Stomach smooth muscle (tissue), 2 donors: ENCODE results near the gene KRT73.

Source experiments
- H3K27ac ChIP-seq: one replicate; pipeline ENCODE4 v1.7.0; 2013; ENCODE audit warnings: mild to moderate bottlenecking, low read length, inconsistent platforms
- H3K27me3 ChIP-seq, 2 donors: one replicate each; pipeline ENCODE4 v1.7.0; 2013; ENCODE audit warnings: low read length in 2 of 2; ENCODE audit not compliant: insufficient read depth in 2 of 2, control insufficient read depth in 1 of 2
- H3K36me3 ChIP-seq, 2 donors: one replicate each; pipeline ENCODE4 v1.7.0; 2013; ENCODE audit warnings: low read length in 2 of 2; ENCODE audit not compliant: control insufficient read depth in 2 of 2, insufficient read depth in 2 of 2
- H3K4me1 ChIP-seq: one replicate; pipeline ENCODE4 v1.7.0; 2013; ENCODE audit warnings: low read length; ENCODE audit not compliant: control insufficient read depth, insufficient read depth
- H3K4me3 ChIP-seq, 2 donors: one replicate each; pipeline ENCODE4 v1.7.0; 2013; ENCODE audit warnings: low read length in 2 of 2
- H3K9ac ChIP-seq, 2 donors: one replicate each; pipeline ENCODE4 v1.7.0; 2013; ENCODE audit warnings: low read length in 2 of 2, mild to moderate bottlenecking in 1 of 2
- H3K9me3 ChIP-seq, 2 donors: one replicate each; pipeline ENCODE4 v1.7.0; 2013; ENCODE audit warnings: low read length in 2 of 2; ENCODE audit not compliant: control insufficient read depth in 2 of 2
- donor health status: healthy.
- donor health status: Pancreatic carcinoma.

KRT73 gene

GRCh38 chr12:52618866-52619265 lies 507 bp upstream of the KRT73 start:
- peaks cover 6 to 7% of the 10 kb centered on the region in 2 donors for H3K27me3 ChIP-seq
- H3K4me3 ChIP-seq = no peak overlapping the region
- no peaks in the 10 kb centered on the region for H3K36me3 ChIP-seq
- H3K27ac ChIP-seq = no peak overlapping the region
- H3K4me1 ChIP-seq = no peaks in the 10 kb centered on the region
- H3K9ac ChIP-seq = no peak overlapping the region
- H3K9me3 ChIP-seq = no peaks in the 10 kb centered on the region

GRCh38 chr12:52617403-52617785 lies 965 bp downstream of the KRT73 start:
- H3K4me1 ChIP-seq = no peaks in the 10 kb centered on the region
- no peaks in the 10 kb centered on the region for H3K9me3 ChIP-seq
- H3K27me3 ChIP-seq = peaks cover 10 to 11% of the 10 kb centered on the region in 2 donors
- H3K4me3 ChIP-seq = no peak overlapping the region
- H3K27ac ChIP-seq = no peak overlapping the region
- no peaks in the 10 kb centered on the region for H3K36me3 ChIP-seq
- H3K9ac ChIP-seq = no peak overlapping the region

- Histone ChIP-seq H3K27ac (no peak overlapping the region), H3K36me3 (no peaks in the 10 kb centered on the region), H3K9me3 (no peaks in the 10 kb centered on the region), H3K4me1 (no peaks in the 10 kb centered on the region), H3K27me3 (peaks cover 10 to 11% of the 10 kb centered on the region in 2 donors), H3K4me3 (no peak overlapping the region), H3K9ac (no peak overlapping the region)
Measured at GRCh38 chr12:52616680-52617402, 1.5 kb downstream of the KRT73 start.

- Histone ChIP-seq H3K36me3 (no peaks in the 10 kb centered on the region), H3K27me3 (peaks cover 10 to 13% of the 10 kb centered on the region in 2 donors), H3K4me1 (no peaks in the 10 kb centered on the region), H3K9me3 (no peaks in the 10 kb centered on the region), H3K27ac (no peak overlapping the region), H3K4me3 (no peak overlapping the region), H3K9ac (no peak overlapping the region)
Measured at GRCh38 chr12:52615912-52616311, 2.4 kb downstream of the KRT73 start.

- peaks cover 14 to 17% of the 10 kb centered on the region in 2 donors for H3K27me3 ChIP-seq
- H3K4me1 ChIP-seq = no peaks in the 10 kb centered on the region
- H3K36me3 ChIP-seq = no peaks in the 10 kb centered on the region
- no peak overlapping the region for H3K27ac ChIP-seq
- no peaks in the 10 kb centered on the region for H3K9me3 ChIP-seq
- no peak overlapping the region for H3K9ac ChIP-seq
- H3K4me3 ChIP-seq = no peak overlapping the region
Measured at GRCh38 chr12:52615208-52615868, 3.0 kb downstream of the KRT73 start.

GRCh38 chr12:52614381-52615207 lies 3.8 kb downstream of the KRT73 start:
- H3K4me1 ChIP-seq = no peaks in the 10 kb centered on the region
- no peak overlapping the region for H3K9ac ChIP-seq
- H3K36me3 ChIP-seq = no peaks in the 10 kb centered on the region
- H3K9me3 ChIP-seq = no peaks in the 10 kb centered on the region
- peaks cover 14 to 17% of the 10 kb centered on the region in 2 donors for H3K27me3 ChIP-seq
- H3K27ac ChIP-seq = no peak overlapping the region
- H3K4me3 ChIP-seq = no peak overlapping the region

- H3K4me3 ChIP-seq = no peak overlapping the region
- H3K9ac ChIP-seq = no peak overlapping the region
- no peaks in the 10 kb centered on the region for H3K9me3 ChIP-seq
- H3K27me3 ChIP-seq = peaks cover 14 to 20% of the 10 kb centered on the region in 2 donors
- H3K4me1 ChIP-seq = no peaks in the 10 kb centered on the region
- no peak overlapping the region for H3K27ac ChIP-seq
- H3K36me3 ChIP-seq = no peaks in the 10 kb centered on the region
Measured at GRCh38 chr12:52613384-52614030, 4.9 kb downstream of the KRT73 start.

GRCh38 chr12:52612431-52613383 lies 5.7 kb downstream of the KRT73 start:
- H3K27me3 ChIP-seq = peaks cover 14 to 22% of the 10 kb centered on the region in 2 donors
- H3K4me3 ChIP-seq = no peak overlapping the region
- no peak overlapping the region for H3K9ac ChIP-seq
- no peaks in the 10 kb centered on the region for H3K9me3 ChIP-seq
- H3K27ac ChIP-seq = no peak overlapping the region
- no peaks in the 10 kb centered on the region for H3K36me3 ChIP-seq
- H3K4me1 ChIP-seq = no peaks in the 10 kb centered on the region

GRCh38 chr12:52611080-52611468 lies 7.3 kb downstream of the KRT73 start:
- Histone ChIP-seq H3K27ac (no peak overlapping the region), H3K9me3 (no peaks in the 10 kb centered on the region), H3K36me3 (no peaks in the 10 kb centered on the region), H3K9ac (no peak overlapping the region), H3K4me3 (no peak overlapping the region), H3K27me3 (peaks cover 14 to 23% of the 10 kb centered on the region in 2 donors), H3K4me1 (no peaks in the 10 kb centered on the region)
